SK-N-MC (cell line): ENCODE measurements around the gene ABCD2.

Experiments
- EZH2 ChIP-seq: fragments of 200-600 bp; sonication (generic); IDR thresholded peaks from one replicate; pipeline ENCODE4 v1.6.1; 2017; ENCODE audit warnings: antibody characterized with exemption
- POLR2AphosphoS5 ChIP-seq: IDR thresholded peaks from 2 replicates; pipeline ENCODE4 v1.6.1; 2012; ENCODE audit warnings: mild to moderate bottlenecking, low read depth, low read length, borderline replicate concordance

GRCh38 chr12:39592295-39592694 lies 27.3 kb downstream of the ABCD2 start:
- no peak for TF ChIP-seq POLR2AphosphoS5
- no peak for TF ChIP-seq EZH2
